ENCODE results near the gene NEU2. TPM values are rescaled to one million over a fixed set of nuclear protein-coding genes. Genes with fewer than 3 reads are reported as not detected.

Gene NEU2
- total RNA-seq, 1 donor: not detected

- DNase-seq (ENCODE audit: low read depth): no peak
- H3K4me3 ChIP-seq (ENCODE audit: low read depth, low read length): no peak overlapping the region
- no peak for TF ChIP-seq CTCF (IDR thresholded peaks at IDR 0.05; ENCODE audit: insufficient read depth, low read length)
Measured at GRCh38 chr2:233034091-233034882, 1.8 kb downstream of the NEU2 start.

GRCh38 chr2:233035426-233036161 lies 3.1 kb downstream of the NEU2 start:
- H3K4me3 ChIP-seq (ENCODE audit: low read depth, low read length): no peak overlapping the region
- TF ChIP-seq CTCF (IDR thresholded peaks at IDR 0.05; ENCODE audit: insufficient read depth, low read length): no peak
- DNase-seq (ENCODE audit: low read depth): no peak

- TF ChIP-seq CTCF (IDR thresholded peaks at IDR 0.05; ENCODE audit: insufficient read depth, low read length): no peak
- no peak overlapping the region for H3K4me3 ChIP-seq (ENCODE audit: low read depth, low read length)
Measured at GRCh38 chr2:233036162-233036838, 3.8 kb downstream of the NEU2 start.

GRCh38 chr2:233037078-233037477 lies 4.6 kb downstream of the NEU2 start:
- H3K4me3 ChIP-seq (ENCODE audit: low read depth, low read length): no peak overlapping the region
- TF ChIP-seq CTCF (IDR thresholded peaks at IDR 0.05; ENCODE audit: insufficient read depth, low read length): no peak
- DNase-seq (ENCODE audit: low read depth): peak; percentile 82

More at GRCh38 chr2:233036162-233036838, 3.8 kb downstream of the NEU2 start:
- no peak for DNase-seq (ENCODE audit: low read depth)

- no peak overlapping the region for H3K4me3 ChIP-seq (ENCODE audit: low read depth, low read length)
- TF ChIP-seq CTCF (IDR thresholded peaks at IDR 0.05; ENCODE audit: insufficient read depth, low read length): no peak
- DNase-seq (ENCODE audit: low read depth): no peak
Measured at GRCh38 chr2:233039212-233039845, 6.9 kb downstream of the NEU2 start.

GRCh38 chr2:233039846-233040530 lies 7.5 kb downstream of the NEU2 start:
- no peak for TF ChIP-seq CTCF (IDR thresholded peaks at IDR 0.05; ENCODE audit: insufficient read depth, low read length)
- H3K4me3 ChIP-seq (ENCODE audit: low read depth, low read length): no peak overlapping the region
- DNase-seq (ENCODE audit: low read depth): no peak
